ENCODE data around the gene RAVER1. TPM values are rescaled to one million over a fixed set of nuclear protein-coding genes. Genes with fewer than 3 reads are reported as not detected.

The RAVER1 gene
- total RNA-seq, 1 experiment from 2014 or later, result 86.9 TPM

GRCh38 chr19:10299545-10300458, 33.5 kb downstream of the RAVER1 start (continued):
- TF ChIP-seq ZNF532 (CRISPR knock-in tag; IDR thresholded peaks at IDR 0.05; ENCODE audit: borderline replicate concordance) (no peak), SMAD4 (CRISPR knock-in tag; IDR thresholded peaks at IDR 0.05) (no peak), ZNF317 (CRISPR knock-in tag; IDR thresholded peaks at IDR 0.05; ENCODE audit: borderline replicate concordance, low read depth) (no peak)
- TF ChIP-seq, protein P1, sequence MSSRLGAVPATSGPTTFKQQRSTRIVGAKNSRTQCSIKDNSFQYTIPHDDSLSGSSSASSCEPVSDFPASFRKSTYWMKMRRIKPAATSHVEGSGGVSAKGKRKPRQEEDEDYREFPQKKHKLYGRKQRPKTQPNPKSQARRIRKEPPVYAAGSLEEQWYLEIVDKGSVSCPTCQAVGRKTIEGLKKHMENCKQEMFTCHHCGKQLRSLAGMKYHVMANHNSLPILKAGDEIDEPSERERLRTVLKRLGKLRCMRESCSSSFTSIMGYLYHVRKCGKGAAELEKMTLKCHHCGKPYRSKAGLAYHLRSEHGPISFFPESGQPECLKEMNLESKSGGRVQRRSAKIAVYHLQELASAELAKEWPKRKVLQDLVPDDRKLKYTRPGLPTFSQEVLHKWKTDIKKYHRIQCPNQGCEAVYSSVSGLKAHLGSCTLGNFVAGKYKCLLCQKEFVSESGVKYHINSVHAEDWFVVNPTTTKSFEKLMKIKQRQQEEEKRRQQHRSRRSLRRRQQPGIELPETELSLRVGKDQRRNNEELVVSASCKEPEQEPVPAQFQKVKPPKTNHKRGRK (CRISPR knock-in tag; IDR thresholded peaks at IDR 0.05; ENCODE audit: borderline replicate concordance), result no peak

DNA sequence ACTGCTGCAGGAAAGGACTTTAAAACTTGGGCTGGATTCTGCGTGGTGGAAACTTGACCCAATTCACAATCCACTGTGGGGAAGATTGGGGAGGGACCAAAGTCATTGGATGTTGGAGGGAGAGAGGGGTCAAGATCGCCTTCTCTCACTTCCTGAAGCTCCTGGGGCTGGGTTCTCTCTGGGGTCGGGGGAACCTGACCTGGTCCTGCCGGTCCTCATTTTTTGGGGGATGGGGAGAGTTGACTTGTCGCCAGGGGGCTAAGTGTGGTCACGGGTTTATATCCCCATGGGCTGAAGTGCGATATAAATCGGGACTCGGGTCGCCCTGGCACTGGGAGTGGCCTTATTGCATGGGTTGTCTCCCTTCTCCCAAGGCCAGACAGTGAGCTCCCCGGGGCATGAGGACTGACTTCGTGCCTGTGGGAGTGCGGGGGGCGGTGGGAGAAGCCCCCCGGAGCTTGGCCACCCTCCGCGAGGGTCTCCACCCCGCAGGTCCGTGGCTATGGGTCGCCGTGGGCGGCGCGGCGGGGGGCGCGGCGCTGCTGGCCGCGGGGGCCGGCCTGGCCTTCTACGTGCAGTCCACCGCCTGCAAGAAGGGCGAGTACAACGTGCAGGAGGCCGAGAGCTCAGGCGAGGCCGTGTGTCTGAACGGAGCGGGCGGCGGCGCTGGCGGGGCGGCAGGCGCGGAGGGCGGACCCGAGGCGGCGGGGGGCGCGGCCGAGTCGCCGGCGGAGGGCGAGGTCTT, 37.3 kb downstream of the RAVER1 start:
- no peak overlapping the region for H3K27ac Mint-ChIP-seq
- no peaks in the 10 kb centered on the region for H3K9me3 Mint-ChIP-seq
- peaks cover 87% of the 10 kb centered on the region for H3K27me3 Mint-ChIP-seq (ENCODE audit: low read depth)
- no peaks in the 10 kb centered on the region for H3K36me3 Mint-ChIP-seq
- peak; percentile 61 for DNase-seq (ENCODE audit: low spot score)
- TF ChIP-seq FOXP1 (CRISPR knock-in tag; IDR thresholded peaks at IDR 0.05; ENCODE audit: borderline replicate concordance) (peak; percentile 81), ZBTB43 (CRISPR knock-in tag; IDR thresholded peaks at IDR 0.05) (peak; percentile 66; the same call in 1 of the 2 replicates), ESRRA (CRISPR knock-in tag; IDR thresholded peaks at IDR 0.05; ENCODE audit: borderline replicate concordance) (0 out of 2 replicates have a peak, but pooled peaks have one; percentile 72), JUN (CRISPR knock-in tag; IDR thresholded peaks at IDR 0.05) (0 out of 2 replicates have a peak, but pooled peaks have one; percentile 29), NFYB (CRISPR knock-in tag; conservative IDR thresholded peaks at IDR 0.05; ENCODE audit: low read depth) (peak; percentile 39; the same call in 1 of the 2 replicates), FOXJ3 (CRISPR knock-in tag; IDR thresholded peaks at IDR 0.05; ENCODE audit: borderline replicate concordance) (no peak), ZNF138 (CRISPR knock-in tag; conservative IDR thresholded peaks at IDR 0.05) (no peak), NFE2L1 (CRISPR knock-in tag; IDR thresholded peaks at IDR 0.05) (peak; percentile 49; the same call in 1 of the 2 replicates), GRHL2 (CRISPR knock-in tag; IDR thresholded peaks at IDR 0.05; ENCODE audit: insufficient replicate concordance, severe bottlenecking) (no peak), ZNF416 (CRISPR knock-in tag; IDR thresholded peaks at IDR 0.05) (0 out of 2 replicates have a peak, but pooled peaks have one; percentile 23), FOXK1 (CRISPR knock-in tag; IDR thresholded peaks at IDR 0.05) (peak; percentile 48; the same call in 1 of the 2 replicates)
- TF ChIP-seq, protein P2, sequence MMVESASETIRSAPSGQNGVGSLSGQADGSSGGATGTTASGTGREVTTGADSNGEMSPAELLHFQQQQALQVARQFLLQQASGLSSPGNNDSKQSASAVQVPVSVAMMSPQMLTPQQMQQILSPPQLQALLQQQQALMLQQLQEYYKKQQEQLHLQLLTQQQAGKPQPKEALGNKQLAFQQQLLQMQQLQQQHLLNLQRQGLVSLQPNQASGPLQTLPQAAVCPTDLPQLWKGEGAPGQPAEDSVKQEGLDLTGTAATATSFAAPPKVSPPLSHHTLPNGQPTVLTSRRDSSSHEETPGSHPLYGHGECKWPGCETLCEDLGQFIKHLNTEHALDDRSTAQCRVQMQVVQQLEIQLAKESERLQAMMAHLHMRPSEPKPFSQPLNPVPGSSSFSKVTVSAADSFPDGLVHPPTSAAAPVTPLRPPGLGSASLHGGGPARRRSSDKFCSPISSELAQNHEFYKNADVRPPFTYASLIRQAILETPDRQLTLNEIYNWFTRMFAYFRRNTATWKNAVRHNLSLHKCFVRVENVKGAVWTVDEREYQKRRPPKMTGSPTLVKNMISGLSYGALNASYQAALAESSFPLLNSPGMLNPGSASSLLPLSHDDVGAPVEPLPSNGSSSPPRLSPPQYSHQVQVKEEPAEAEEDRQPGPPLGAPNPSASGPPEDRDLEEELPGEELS (CRISPR knock-in tag; IDR thresholded peaks at IDR 0.05), result peak; percentile 71
- TF ChIP-seq, protein P3, sequence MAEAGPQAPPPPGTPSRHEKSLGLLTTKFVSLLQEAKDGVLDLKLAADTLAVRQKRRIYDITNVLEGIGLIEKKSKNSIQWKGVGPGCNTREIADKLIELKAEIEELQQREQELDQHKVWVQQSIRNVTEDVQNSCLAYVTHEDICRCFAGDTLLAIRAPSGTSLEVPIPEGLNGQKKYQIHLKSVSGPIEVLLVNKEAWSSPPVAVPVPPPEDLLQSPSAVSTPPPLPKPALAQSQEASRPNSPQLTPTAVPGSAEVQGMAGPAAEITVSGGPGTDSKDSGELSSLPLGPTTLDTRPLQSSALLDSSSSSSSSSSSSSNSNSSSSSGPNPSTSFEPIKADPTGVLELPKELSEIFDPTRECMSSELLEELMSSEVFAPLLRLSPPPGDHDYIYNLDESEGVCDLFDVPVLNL (CRISPR knock-in tag; IDR thresholded peaks at IDR 0.05; ENCODE audit: borderline replicate concordance, low read depth), result peak; percentile 65; the same call in 1 of the 2 replicates
- ChIA-PET POLR2A (interaction anchor here (0.7 to 1.0 kb wide), 3 partner anchors 14 to 44 kb away, joined by 3 to 4 read pairs (median 3); partner anchors contain the start of genes ICAM1 and ZGLP1), CTCF (interaction anchor here (0.8 to 2.4 kb wide), 13 partner anchors 9 to 121 kb away, joined by 3 to 22 read pairs (median 4); partner anchors contain the start of genes ICAM1, ICAM4 and TYK2)
- no peak for ATAC-seq
- peak overlapping the region; percentile 76 for H3K4me3 Mint-ChIP-seq
- H3K4me1 Mint-ChIP-seq, result peaks cover 21% of the 10 kb centered on the region

Data from WTC11 (cell line).